Activated T-cell treated with anti-CD3 and anti-CD28 coated beads, Interleukin-2, amount 50 U/mL, for 72 hours (primary cell): ENCODE measurements around the gene KCNH1. TPM values are rescaled to one million over a fixed set of nuclear protein-coding genes. Genes with fewer than 3 reads are reported as not detected.
"Not testable (repeated sequence)": the region's sequence is repeated elsewhere in the genome, so short reads cannot be mapped to it uniquely, and the experiment has no call there.

Source experiments
- ATAC-seq, 2 donors: fragments of 150-1000 bp; cut with Tn5 transposase; replicated peaks in 1 of 2; 2 replicates each; pipeline ENCODE4 v1.10.0; 2021; ENCODE audit warnings: moderate library complexity in 2 of 2, mild to moderate bottlenecking in 1 of 2
- DNase-seq, 2 donors: peaks; one replicate each; pipeline ENCODE4 v3.0.0; 2021 to 2022; ENCODE audit warnings: mixed read lengths in 1 of 2
- H3K27ac Mint-ChIP-seq: one replicate; pipeline ENCODE4 v1.8.0; 2022; ENCODE audit warnings: mild to moderate bottlenecking, moderate library complexity, mixed read lengths
- H3K27me3 Mint-ChIP-seq: one replicate; pipeline ENCODE4 v1.8.0; 2022; ENCODE audit warnings: low read depth, mixed read lengths
- H3K36me3 Mint-ChIP-seq, 2 donors: one replicate each; pipeline ENCODE4 v1.8.0; 2022; ENCODE audit warnings: mixed read lengths in 2 of 2, mild to moderate bottlenecking in 1 of 2; ENCODE audit not compliant: insufficient read depth in 2 of 2
- H3K4me1 Mint-ChIP-seq: one replicate; pipeline ENCODE4 v1.8.0; 2022; ENCODE audit warnings: low read depth, mixed read lengths
- H3K4me3 Mint-ChIP-seq, 2 donors: one replicate each; pipeline ENCODE4 v1.8.0; 2022; ENCODE audit warnings: mild to moderate bottlenecking in 2 of 2, mixed read lengths in 2 of 2, moderate library complexity in 2 of 2
- H3K9me3 Mint-ChIP-seq, 2 donors: one replicate each; pipeline ENCODE4 v1.8.0; 2022; ENCODE audit warnings: mixed read lengths in 2 of 2
- total RNA-seq, 2 donors: library from RNA; stranded (reverse); gene quantifications; one replicate each; pipeline ENCODE4 v1.2.3, GENCODE V29; 2022

Gene KCNH1
- total RNA-seq, 2 donors from 2014 or later = not detected

DNA sequence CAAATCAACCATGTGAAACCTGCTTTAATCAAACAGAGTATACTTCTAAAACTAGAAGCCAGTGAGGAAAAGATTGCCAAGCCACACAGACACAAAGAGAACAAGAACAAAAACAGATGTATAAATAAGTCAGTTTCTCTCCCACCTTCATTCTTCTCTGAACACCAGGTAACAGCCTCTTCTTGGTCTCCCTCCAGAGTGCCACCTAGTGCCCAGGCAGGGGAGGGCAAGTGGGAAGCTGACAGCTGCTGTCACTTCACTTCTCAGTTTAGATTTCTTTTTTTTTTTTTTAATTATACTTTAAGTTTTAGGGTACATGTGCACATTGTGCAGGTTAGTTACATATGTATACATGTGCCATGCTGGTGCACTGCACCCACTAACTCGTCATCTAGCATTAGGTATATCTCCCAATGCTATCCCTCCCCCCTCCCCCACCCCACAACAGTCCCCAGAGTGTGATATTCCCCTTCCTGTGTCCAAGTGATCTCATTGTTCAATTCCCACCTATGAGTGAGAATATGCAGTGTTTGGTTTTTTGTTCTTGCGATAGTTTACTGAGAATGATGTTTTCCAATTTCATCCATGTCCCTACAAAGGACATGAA lies 183.9 kb downstream of the KCNH1 start:
- peak; percentile 56 to 58 for ATAC-seq
- H3K27ac Mint-ChIP-seq, H3K4me1 Mint-ChIP-seq: not testable (repeated sequence)

DNA sequence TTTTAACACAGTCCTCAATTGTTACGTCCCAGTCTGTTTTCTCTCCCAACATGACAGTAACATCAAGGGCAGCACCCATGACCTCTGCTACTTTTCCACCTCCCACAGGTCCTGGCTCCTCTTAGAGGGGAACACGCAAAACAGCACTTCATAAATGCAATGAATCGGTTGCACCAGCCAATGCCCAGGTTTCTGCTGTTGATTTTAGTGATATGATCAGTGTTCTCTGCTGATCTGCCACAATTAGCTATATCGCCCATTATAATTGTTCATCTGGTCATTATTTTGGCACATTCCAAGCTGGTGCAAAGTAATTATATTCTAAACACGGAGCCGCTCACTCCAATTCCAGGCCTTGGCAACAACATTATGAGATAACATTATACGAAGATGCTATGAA lies 184.5 kb downstream of the KCNH1 start:
- Mint-ChIP-seq H3K36me3 (no peaks in the 10 kb centered on the region), H3K4me1 (no peaks in the 10 kb centered on the region), H3K27me3 (no peaks in the 10 kb centered on the region), H3K27ac (no peak overlapping the region), H3K9me3 (no peaks in the 10 kb centered on the region), H3K4me3 (no peak overlapping the region)
- DNase-seq = no peak
- ATAC-seq = no peak

More for the DNA sequence above, 183.9 kb downstream of the KCNH1 start:
- peak; percentile 66 to 71 for DNase-seq
- H3K27me3 Mint-ChIP-seq, H3K36me3 Mint-ChIP-seq, H3K9me3 Mint-ChIP-seq, H3K4me3 Mint-ChIP-seq: not testable (repeated sequence)

DNA sequence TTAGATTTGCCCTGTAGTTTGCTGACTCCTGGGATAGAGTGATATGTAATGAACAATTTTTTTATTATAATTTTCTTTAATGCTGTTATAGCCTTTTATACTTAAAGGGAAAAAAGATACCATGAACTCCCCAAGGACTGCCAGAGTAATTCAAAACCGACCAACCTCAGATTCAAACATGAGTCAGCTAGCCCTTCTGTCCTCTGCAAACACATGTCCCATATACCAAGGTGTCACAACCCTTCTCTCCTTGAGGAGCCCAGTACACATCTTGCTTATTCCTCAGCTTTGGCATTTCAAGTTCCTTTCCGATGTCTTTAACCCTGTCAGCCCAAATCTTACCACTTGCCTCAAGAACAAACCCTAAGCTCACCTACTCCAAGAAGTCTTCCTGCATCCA lies 184.9 kb downstream of the KCNH1 start:
- ATAC-seq (no peak), DNase-seq (no peak)
- Mint-ChIP-seq H3K4me3 (no peak overlapping the region), H3K4me1 (no peaks in the 10 kb centered on the region), H3K9me3 (no peaks in the 10 kb centered on the region), H3K27me3 (no peaks in the 10 kb centered on the region), H3K36me3 (no peaks in the 10 kb centered on the region), H3K27ac (no peak overlapping the region)

DNA sequence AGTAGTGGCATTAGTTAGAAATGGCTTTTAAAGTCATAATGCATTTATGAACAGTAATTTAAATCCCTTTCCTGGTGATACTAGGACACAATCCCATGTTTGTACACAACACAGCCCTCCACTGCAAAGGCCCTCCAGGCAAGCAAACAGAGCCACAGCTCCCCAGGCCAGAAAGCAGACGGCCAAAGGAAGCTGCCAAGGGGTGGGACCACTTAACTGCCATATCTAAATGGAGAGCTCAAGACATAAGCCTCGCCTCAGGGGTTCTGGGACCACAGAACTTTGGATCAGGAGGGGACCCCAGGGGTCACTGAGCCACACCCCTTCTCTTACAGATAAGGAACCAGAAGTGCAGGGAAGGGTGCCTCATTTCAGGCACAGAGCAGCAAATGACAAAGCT lies 189.7 kb downstream of the KCNH1 start:
- Mint-ChIP-seq H3K27ac (no peak overlapping the region), H3K4me3 (no peak overlapping the region), H3K36me3 (no peaks in the 10 kb centered on the region), H3K9me3 (no peaks in the 10 kb centered on the region), H3K27me3 (no peaks in the 10 kb centered on the region), H3K4me1 (no peaks in the 10 kb centered on the region)
- ATAC-seq = no peak
- DNase-seq = no peak

DNA sequence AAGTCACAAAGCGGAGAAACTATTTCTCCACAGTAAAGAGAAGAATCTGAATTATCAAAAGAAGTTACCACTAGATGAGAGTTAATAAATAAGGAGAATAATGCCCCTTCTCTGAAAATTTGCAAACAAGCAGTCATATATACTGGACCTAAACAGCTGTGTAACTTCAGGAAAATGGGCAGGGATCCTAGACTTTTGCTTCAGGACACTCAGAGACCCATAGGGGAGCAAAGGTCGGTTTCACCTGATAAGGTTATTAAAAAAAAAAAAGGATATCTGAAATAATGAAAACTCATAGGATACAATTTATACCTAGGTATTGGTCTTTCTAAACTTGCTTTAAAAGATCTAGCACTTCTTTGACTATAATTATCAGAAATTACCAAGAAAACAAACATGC lies 191.4 kb downstream of the KCNH1 start:
- no peaks in the 10 kb centered on the region for H3K27me3 Mint-ChIP-seq
- no peaks in the 10 kb centered on the region for H3K36me3 Mint-ChIP-seq
- H3K27ac Mint-ChIP-seq = no peak overlapping the region
- DNase-seq (no peak), ATAC-seq (no peak)
- no peak overlapping the region for H3K4me3 Mint-ChIP-seq
- H3K4me1 Mint-ChIP-seq = no peaks in the 10 kb centered on the region
- no peaks in the 10 kb centered on the region for H3K9me3 Mint-ChIP-seq

DNA sequence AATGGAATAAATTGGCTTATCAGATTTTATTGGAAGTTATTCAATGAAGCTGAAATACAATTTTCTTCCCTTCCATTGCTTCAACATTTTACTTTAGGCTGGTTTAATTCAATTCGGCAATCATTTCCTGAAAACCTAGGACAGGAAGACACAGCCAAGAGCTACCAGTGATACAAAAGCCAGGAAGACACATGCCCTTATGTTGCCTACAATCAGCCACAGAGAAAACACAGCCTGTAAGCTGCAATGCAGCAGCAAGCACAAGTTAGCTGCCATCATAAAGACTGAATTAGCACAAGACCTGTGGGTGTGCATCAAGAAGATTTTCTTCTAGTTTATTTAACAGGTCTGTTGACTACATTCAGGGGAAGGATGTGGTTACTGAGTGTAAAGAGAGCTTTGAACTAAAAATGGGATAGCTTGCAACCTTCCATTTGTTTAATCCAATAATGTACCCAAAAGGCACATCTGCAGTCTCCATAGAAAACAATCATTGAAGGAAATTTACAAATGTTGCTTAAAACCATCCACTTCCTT lies 193.8 kb downstream of the KCNH1 start:
- no peaks in the 10 kb centered on the region for H3K4me1 Mint-ChIP-seq

DNA sequence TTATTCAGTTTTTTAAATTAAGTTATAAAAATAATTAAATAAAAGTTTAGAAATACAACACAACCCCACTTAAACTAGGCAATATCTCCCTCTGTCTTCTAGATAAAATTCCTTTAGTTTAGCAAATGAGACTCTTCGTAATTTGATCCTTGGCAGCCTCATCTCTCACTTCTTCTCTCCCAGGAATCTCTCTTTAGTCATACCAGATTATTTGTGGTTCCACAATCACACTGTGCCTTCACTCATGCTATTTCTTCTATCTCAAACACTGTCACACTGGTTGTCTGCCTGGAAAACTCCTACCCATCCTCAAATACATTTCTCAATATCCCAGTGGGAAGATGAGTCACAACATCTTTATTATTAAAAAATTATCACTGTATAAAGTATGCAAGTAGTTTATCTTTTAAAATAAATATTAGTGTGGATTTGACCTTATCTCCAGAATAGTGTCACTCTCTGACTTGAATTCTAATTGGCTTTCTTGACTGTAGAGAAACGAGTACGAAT lies 195.5 kb downstream of the KCNH1 start:
- DNase-seq = no peak
- Mint-ChIP-seq H3K27me3 (no peaks in the 10 kb centered on the region), H3K36me3 (no peaks in the 10 kb centered on the region), H3K27ac (no peak overlapping the region), H3K9me3 (no peaks in the 10 kb centered on the region), H3K4me3 (no peak overlapping the region), H3K4me1 (no peaks in the 10 kb centered on the region)
- ATAC-seq = no peak

More for the DNA sequence above, 193.8 kb downstream of the KCNH1 start:
- Mint-ChIP-seq H3K27me3 (no peaks in the 10 kb centered on the region), H3K4me3 (no peak overlapping the region), H3K36me3 (no peaks in the 10 kb centered on the region), H3K27ac (no peak overlapping the region), H3K9me3 (no peaks in the 10 kb centered on the region)
- ATAC-seq = no peak
- no peak for DNase-seq

DNA sequence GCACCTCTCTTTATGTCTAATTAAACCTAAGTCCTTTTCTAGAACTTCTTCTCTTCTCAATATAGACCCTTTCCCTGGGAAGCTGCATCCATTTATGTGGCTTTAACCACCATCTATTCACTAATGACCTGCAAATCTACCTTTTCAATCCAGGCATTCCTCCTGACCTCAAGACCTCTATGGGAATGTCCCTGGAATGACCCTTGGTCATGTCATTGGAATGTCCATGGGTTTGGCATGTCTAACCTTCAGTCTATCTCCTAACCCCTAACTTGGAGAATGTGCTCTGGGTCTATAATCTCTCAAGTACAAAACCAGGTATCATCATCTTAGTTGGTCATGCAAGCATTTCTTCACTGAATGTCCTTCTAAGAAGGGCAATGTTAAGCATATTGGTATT lies 196.1 kb downstream of the KCNH1 start:
- Mint-ChIP-seq H3K27me3 (no peaks in the 10 kb centered on the region), H3K4me3 (no peak overlapping the region), H3K36me3 (no peaks in the 10 kb centered on the region), H3K9me3 (no peaks in the 10 kb centered on the region), H3K27ac (no peak overlapping the region), H3K4me1 (no peaks in the 10 kb centered on the region)
- DNase-seq = no peak
- no peak for ATAC-seq

DNA sequence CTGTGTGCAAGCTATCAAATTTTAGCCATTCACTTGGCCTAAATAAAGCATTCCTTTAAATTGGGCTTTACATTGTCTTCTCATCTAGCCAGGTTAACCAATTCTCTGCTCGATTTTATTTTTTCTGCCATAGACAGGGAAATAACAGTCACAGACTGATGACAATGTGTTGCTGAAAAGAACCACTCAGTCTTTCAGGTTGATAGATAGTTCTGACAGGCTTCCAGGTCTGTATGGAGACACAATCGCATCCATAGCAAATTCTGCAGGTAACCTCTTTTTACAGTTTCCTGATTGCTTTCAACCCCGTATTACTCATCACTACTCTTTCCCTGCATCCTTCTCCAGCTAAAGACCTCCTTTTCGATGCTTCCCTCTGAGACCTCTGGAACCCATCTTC lies 198.0 kb downstream of the KCNH1 start:
- DNase-seq (no peak), ATAC-seq (no peak)
- no peaks in the 10 kb centered on the region for H3K4me1 Mint-ChIP-seq
- no peak overlapping the region for H3K27ac Mint-ChIP-seq
- no peak overlapping the region for H3K4me3 Mint-ChIP-seq
- H3K9me3 Mint-ChIP-seq = no peaks in the 10 kb centered on the region
- no peaks in the 10 kb centered on the region for H3K27me3 Mint-ChIP-seq
- no peaks in the 10 kb centered on the region for H3K36me3 Mint-ChIP-seq

DNA sequence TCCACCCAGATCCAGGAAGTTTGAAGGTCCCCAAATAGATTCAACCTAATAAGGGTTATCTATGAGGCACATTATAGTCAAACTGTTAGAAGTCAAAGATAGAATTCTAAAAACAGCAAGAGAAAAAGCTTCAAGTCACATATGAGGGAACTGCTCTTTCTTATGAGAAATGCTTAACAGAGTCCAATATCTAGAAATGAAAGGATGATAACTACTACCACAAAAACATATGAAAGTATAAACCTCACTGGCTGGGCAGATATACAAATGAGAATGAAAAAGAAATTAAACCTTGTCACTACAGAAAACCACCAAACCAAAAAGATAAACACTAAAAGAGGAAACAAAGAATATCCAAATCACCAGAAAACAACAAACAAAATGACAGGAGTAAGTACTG lies 201.8 kb downstream of the KCNH1 start:
- ATAC-seq = no peak
- H3K27me3 Mint-ChIP-seq = no peaks in the 10 kb centered on the region

DNA sequence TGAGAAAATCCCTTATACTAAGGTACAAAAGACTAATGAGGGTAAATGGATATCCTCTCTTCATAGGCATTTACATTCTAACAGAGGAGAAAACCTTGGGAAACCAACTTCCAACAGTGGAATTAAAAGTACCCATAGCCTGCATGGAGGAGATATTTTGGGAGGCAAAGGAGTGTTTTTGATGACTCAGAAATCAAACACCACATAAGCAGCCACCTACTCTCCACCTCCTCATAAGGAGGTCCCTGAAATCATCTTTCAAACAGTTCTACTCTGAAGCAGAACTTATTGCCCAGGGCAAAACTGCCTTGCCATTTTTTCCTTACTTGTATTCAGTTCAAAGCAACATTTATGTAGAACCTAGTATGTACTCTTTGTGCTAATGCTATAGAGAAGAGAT lies 211.3 kb downstream of the KCNH1 start:
- ATAC-seq (no peak), DNase-seq (no peak)
- no peaks in the 10 kb centered on the region for H3K27me3 Mint-ChIP-seq
- H3K4me1 Mint-ChIP-seq = no peaks in the 10 kb centered on the region
- peaks cover 6 to 9% of the 10 kb centered on the region in 2 donors for H3K9me3 Mint-ChIP-seq
- no peak overlapping the region for H3K4me3 Mint-ChIP-seq
- no peak overlapping the region for H3K27ac Mint-ChIP-seq
- peaks cover 2 to 3% of the 10 kb centered on the region in 2 donors for H3K36me3 Mint-ChIP-seq

More for the DNA sequence above, 201.8 kb downstream of the KCNH1 start:
- Mint-ChIP-seq H3K9me3 (peaks cover 3 to 4% of the 10 kb centered on the region in 2 donors), H3K4me3 (no peak overlapping the region), H3K27ac (no peak overlapping the region), H3K36me3 (no peaks in the 10 kb centered on the region), H3K4me1 (no peaks in the 10 kb centered on the region)
- no peak for DNase-seq

DNA sequence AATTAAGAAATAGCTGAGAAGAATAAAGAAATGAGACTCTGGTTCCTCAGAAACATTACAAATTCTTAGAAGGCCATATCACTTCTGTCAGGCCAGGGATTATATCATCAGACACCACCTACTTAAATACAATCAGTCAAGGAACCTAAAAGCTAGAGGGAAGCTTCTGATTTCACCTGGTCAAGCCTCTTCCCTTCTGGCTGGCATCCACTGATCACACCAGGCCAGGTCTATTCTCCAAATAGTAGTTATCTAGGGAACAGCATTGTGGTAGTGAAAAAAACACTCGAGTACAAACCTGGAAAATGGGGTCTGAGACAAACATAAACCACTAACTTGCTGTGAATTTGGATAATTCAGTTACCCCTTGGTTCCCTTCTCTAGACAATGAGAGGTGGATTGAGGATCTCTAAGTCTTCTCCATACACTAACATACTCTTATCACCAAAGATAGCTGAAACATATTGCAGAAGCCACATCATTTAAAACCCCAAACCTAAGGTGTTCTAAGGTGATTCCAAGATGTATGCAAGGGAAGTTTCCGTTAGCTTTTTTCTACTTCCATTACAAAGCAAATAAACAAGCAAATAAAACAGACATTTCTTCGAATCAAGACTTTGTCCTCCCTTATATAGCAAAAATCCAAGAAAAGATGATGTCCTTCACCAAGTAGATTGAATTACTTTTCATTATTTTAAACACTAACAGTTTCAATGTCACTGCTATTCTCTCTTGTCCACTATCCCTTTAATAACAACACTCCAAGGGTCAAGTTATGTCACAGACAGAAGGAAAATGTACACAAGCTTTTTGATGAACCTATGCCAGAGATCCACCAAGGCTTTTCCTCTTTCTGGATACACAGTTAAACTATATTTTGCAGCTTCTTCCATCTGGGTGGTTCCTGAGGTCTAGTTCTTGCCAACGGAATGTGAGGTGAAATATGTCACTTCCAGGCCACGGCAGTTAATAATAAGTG lies 212.9 kb downstream of the KCNH1 start:
- no peaks in the 10 kb centered on the region for H3K4me1 Mint-ChIP-seq
- no peak for ATAC-seq

DNA sequence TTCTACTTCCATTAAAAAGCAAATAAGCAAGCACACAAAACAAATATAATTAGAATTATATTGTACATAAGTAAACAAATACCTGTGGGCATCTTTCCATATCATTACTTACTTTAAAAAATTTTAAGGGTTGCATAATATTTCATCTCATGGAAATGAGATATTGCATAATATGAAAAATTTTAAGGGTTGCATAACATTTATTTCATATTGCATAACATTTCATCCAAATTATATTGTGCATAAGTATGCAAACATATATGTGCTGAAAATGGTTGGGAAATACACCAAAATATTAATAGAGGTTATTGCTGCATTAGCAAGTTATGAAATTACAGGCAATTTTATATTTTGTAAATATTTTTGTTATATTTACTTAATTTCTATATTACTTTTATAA lies 213.7 kb downstream of the KCNH1 start:
- Mint-ChIP-seq H3K9me3 (peaks cover 0 to 2% of the 10 kb centered on the region in 2 donors), H3K4me3 (no peak overlapping the region), H3K27me3 (no peaks in the 10 kb centered on the region), H3K27ac (no peak overlapping the region), H3K36me3 (no peaks in the 10 kb centered on the region), H3K4me1 (no peaks in the 10 kb centered on the region)
- ATAC-seq (no peak), DNase-seq (no peak)

More for the DNA sequence above, 212.9 kb downstream of the KCNH1 start:
- Mint-ChIP-seq H3K27me3 (no peaks in the 10 kb centered on the region), H3K36me3 (no peaks in the 10 kb centered on the region), H3K27ac (no peak overlapping the region), H3K9me3 (peaks cover 0 to 4% of the 10 kb centered on the region in 2 donors), H3K4me3 (no peak overlapping the region)
- no peak for DNase-seq
